GM21717 (cell line): ENCODE data around the gene NSG1.

Experiments used
- ATAC-seq: cut with Tn5 transposase; IDR thresholded peaks from one replicate; pipeline ENCODE4 v1.9.1; 2021; ENCODE audit warnings: mild to moderate bottlenecking, moderate library complexity; ENCODE audit not compliant: unreplicated experiment

NSG1 gene

DNA sequence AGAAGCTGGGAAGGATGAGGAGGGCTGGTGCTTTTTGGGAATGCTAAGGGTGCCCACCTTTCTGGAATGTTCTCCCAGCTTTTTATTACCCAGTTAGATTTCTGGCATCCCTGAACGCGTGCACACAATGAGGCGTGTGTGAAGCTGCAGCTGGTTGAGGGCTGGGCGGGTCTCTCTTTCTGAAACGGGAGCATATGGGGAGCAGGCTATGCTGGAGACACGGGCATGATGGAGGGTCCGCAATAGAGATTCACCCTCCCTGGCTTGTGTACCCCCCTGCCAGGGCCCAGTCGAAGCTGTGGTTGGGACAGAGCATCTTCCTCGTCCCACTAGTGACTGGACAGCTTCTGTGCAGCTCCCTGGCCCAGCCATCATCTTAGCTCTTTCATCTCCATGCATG is 8.5 kb downstream of the NSG1 start:
- ATAC-seq: no peak

- peak; percentile 89 for ATAC-seq
Measured at GRCh38 chr4:4395849-4396627, 9.1 kb downstream of the NSG1 start.

GRCh38 chr4:4396628-4397440 is 9.9 kb downstream of the NSG1 start:
- no peak for ATAC-seq

DNA sequence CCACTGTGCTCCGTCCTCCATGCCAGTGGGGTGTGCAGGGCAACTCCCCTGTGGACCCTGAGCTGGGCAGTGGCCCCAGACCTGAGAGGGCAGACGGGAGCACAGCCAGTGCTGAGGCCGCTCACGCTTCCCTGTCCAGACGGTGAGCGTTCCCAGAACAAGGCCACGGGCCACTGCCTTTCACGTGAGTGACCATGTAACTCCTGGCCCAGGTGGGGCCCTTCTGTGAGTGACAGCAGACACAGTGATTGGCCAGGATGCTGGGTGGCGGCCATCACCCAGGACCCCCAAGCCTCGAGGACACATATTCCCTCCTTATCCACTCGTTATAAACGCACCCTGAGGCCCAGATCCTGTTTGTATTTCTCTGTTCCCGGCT is 10.5 kb downstream of the NSG1 start:
- no peak for ATAC-seq

- no peak for ATAC-seq
Measured at GRCh38 chr4:4398430-4398829, 11.5 kb downstream of the NSG1 start.

GRCh38 chr4:4401036-4401435 is 14.1 kb downstream of the NSG1 start:
- no peak for ATAC-seq

GRCh38 chr4:4402966-4403365 is 16.1 kb downstream of the NSG1 start:
- no peak for ATAC-seq

DNA sequence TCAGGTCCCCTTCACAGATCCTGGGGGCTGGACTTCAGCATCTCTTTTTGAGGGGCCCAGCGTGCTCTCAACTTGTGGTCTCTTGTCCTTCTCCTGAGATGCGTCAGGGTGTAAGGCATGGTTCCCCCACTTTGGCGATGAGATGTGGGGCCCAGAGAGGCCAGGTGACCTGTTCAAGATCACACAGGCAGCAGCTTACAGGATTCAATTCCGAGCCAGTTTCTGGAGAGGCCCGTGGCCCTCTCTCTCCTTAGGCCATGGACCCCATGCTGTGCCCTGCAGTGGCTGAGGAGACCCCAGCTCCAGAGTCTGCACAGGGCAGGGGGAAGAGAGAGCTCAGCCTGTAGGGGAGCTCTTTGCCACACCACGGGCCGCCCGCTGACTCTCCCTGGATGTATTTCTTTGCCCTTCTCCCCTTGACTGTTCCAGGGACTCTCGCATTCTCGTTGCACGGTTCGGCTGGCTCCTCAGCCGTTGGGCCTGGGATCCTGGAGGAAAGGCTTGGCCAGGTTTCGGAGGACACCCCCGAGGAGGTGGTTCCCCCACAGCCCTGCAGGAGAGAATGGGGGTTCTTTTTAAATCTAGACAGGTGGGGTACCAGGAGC is 18.6 kb downstream of the NSG1 start:
- no peak for ATAC-seq

GRCh38 chr4:4406455-4407298 is 19.8 kb downstream of the NSG1 start:
- ATAC-seq: no peak

DNA sequence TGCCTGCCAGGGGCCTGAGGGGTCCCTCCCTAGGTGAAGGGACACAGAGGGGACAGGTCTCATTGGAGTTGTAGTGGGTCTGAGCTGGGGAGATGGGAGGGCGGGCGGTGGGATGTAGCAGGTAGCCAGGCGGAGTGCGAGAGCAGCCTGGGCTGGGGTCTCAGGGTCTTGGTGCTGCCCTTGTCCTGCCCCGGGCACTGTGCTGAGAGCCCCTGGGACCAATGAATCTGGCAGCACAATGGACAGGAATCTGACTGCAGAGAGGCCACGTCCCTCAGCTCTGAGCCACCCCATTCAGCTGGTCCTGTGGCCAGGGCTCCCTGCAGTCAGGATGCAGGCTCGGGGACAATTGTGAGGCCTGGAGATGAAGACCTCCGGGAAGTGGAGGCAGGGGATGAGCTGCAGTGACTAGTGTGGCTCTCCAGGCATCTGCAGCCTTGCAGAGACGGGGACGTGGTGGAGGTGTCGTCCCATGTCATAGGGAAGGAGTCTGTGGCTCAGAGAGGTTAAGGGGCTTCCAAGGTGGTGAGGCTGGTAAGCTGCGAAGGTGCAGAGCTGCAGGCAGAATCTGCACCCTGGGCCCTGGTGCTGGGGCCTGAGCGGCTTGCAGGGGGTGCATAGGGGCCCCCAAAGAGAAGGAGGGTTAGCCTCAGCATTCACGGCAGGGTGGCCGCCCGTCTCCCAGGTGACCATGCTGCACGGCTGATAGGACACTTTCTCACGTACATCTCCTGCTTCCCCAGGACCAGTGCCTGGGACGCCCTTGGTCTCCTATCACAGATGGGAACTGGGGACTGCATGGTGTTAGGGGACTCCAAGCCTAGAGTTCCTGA is 20.6 kb downstream of the NSG1 start:
- ATAC-seq: no peak

DNA sequence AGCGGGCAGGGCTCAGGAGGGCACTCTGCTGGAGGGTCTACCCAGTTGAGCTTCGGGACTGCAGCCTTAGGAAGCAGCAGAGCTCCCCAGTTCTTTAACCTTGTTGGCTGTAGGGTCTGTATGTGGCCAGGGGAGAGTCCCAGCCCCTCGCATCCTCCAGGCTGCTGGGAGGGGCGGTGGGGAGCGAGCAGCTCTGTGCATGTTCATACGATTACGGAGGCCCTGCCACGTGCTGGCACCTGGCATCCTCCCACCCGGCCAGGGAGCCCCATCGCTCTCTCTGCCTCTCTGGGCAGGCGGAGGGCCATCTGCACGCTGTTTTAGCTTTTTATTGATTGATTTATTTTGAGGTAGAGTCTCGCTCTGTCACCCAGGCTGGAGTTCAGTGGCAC is 21.2 kb downstream of the NSG1 start:
- ATAC-seq: no peak

- no peak for ATAC-seq
Measured at GRCh38 chr4:4408576-4409335, 21.9 kb downstream of the NSG1 start.

GRCh38 chr4:4409416-4410115 is 22.7 kb downstream of the NSG1 start:
- no peak for ATAC-seq

GRCh38 chr4:4410271-4410670 is 23.4 kb downstream of the NSG1 start:
- no peak for ATAC-seq

DNA sequence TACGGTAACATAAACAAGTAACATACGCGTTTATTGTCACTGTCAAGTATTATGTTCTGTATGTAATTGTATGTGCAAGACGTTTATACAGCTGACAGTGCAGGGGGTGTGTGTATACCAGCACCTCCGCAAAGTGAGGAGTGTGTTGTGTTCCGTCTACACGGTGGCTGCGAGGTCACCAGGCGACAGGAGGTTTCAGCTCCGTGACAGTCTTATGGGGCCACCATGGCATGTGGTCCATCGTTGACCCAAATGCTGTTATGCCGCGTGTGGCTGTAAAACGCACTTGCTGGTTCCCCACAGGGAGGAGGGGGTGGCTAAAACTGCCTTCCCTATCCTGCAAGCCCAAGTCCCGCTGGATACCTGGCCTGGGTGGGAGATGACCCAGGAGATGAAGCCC is 25.0 kb downstream of the NSG1 start:
- no peak for ATAC-seq

- no peak for ATAC-seq
Measured at GRCh38 chr4:4412641-4413372, 25.9 kb downstream of the NSG1 start.

GRCh38 chr4:4413373-4413725 is 26.4 kb downstream of the NSG1 start:
- ATAC-seq: no peak

DNA sequence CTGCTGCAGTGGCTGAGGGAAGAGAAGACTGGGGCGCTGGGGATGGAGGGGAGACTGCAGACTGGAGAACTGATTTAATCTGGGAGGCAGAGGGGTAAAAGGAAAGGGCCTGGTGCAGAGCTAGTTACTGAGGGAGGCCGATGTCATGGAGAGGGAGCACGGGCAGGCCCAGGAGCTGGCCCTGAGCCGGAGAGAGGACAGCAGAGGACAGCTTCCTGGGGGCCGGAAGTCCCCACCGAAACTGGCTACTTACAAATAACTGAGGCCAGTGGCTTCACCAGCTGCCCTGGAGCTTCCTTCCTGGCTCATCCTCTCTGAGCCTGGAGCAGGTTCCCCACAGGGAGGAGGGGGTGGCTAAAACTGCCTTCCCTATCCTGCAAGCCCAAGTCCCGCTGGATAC is 26.9 kb downstream of the NSG1 start:
- no peak for ATAC-seq
